Bronchial epithelial cell (primary cell): ENCODE data around the gene SRXN1. TPM values are rescaled to one million over a fixed set of nuclear protein-coding genes. Genes with fewer than 3 reads are reported as not detected.
"Not testable (repeated sequence)": the region's sequence is repeated elsewhere in the genome, so short reads cannot be mapped to it uniquely, and the experiment has no call there.

Experiments used
- DNase-seq: peaks from one replicate; pipeline ENCODE4 v3.0.0-alpha.2; 2010; ENCODE audit warnings: low read depth
- FAIRE-seq: peaks from 2 replicates; lab custom pipeline; 2011; peaks lifted over from hg19 to GRCh38; lab: Jason Lieb, UNC
- H3K27me3 ChIP-seq: 2 replicates; pipeline ENCODE4 v1.5.1; 2011; ENCODE audit warnings: low read length; ENCODE audit not compliant: control insufficient read depth, insufficient read depth
- H3K36me3 ChIP-seq: 2 replicates; pipeline ENCODE4 v1.5.1; 2011; ENCODE audit warnings: low read length; ENCODE audit not compliant: control insufficient read depth, insufficient read depth
- H3K4me3 ChIP-seq: 2 replicates; pipeline ENCODE4 v1.5.1; 2011; ENCODE audit warnings: mild to moderate bottlenecking, low read depth, low read length, control low read depth
- CTCF ChIP-seq: IDR thresholded peaks from 2 replicates; pipeline ENCODE4 v1.5.1; 2011; ENCODE audit warnings: mild to moderate bottlenecking, moderate library complexity, low read length, control low read depth, inconsistent platforms; ENCODE audit not compliant: insufficient read depth, severe bottlenecking
- total RNA-seq: library from RNA; depleted of rRNA; stranded (reverse); fragments of >200 nt; gene quantifications from 2 replicates; pipeline ENCODE4 v1.2.1, GENCODE V29; 2014

The SRXN1 gene
- total RNA-seq, 1 donor from 2014 or later = 146 TPM

- H3K27me3 ChIP-seq = no peaks in the 10 kb centered on the region
- no peak for FAIRE-seq
- no peak overlapping the region for H3K4me3 ChIP-seq
- H3K36me3 ChIP-seq = no peaks in the 10 kb centered on the region
- TF ChIP-seq CTCF = no peak
- no peak for DNase-seq
These were observed 44.8 kb upstream of the SRXN1 start for GRCh38 chr20:697826-698225.

GRCh38 chr20:695165-695866 lies 42.3 kb upstream of the SRXN1 start:
- Histone ChIP-seq H3K27me3 (no peaks in the 10 kb centered on the region), H3K36me3 (no peaks in the 10 kb centered on the region), H3K4me3 (no peak overlapping the region)
- no peak for TF ChIP-seq CTCF
- DNase-seq = no peak
- no peak for FAIRE-seq

- Histone ChIP-seq H3K27me3 (no peaks in the 10 kb centered on the region), H3K4me3 (no peak overlapping the region), H3K36me3 (no peaks in the 10 kb centered on the region)
- FAIRE-seq = no peak
- no peak for TF ChIP-seq CTCF
- no peak for DNase-seq
These were observed 41.5 kb upstream of the SRXN1 start for GRCh38 chr20:694496-694895.

- not testable (repeated sequence) for FAIRE-seq, H3K36me3 ChIP-seq, H3K4me3 ChIP-seq, H3K27me3 ChIP-seq, DNase-seq
These were observed 40.8 kb upstream of the SRXN1 start for GRCh38 chr20:693786-694185.

- H3K4me3 ChIP-seq = no peak overlapping the region
- FAIRE-seq = no peak
- DNase-seq = no peak
- H3K27me3 ChIP-seq = no peaks in the 10 kb centered on the region
- TF ChIP-seq CTCF = no peak
- H3K36me3 ChIP-seq = no peaks in the 10 kb centered on the region
These were observed 39.0 kb upstream of the SRXN1 start for GRCh38 chr20:692044-692443.

GRCh38 chr20:689947-690346 lies 36.9 kb upstream of the SRXN1 start:
- TF ChIP-seq CTCF = no peak
- Histone ChIP-seq H3K4me3 (no peak overlapping the region), H3K27me3 (no peaks in the 10 kb centered on the region), H3K36me3 (no peaks in the 10 kb centered on the region)
- FAIRE-seq (no peak), DNase-seq (no peak)
